UCSD-AML1 (cell line): Measurements from ENCODE around the gene HMCN2.
"Not testable (repeated sequence)": the region's sequence is repeated elsewhere in the genome, so short reads cannot be mapped to it uniquely, and the experiment has no call there.

Experiments
- DNase-seq: peaks from one replicate; lab custom pipeline; 2025; ENCODE audit not compliant: unreplicated experiment; lab: John Stamatoyannopoulos, UW

The HMCN2 gene

DNA sequence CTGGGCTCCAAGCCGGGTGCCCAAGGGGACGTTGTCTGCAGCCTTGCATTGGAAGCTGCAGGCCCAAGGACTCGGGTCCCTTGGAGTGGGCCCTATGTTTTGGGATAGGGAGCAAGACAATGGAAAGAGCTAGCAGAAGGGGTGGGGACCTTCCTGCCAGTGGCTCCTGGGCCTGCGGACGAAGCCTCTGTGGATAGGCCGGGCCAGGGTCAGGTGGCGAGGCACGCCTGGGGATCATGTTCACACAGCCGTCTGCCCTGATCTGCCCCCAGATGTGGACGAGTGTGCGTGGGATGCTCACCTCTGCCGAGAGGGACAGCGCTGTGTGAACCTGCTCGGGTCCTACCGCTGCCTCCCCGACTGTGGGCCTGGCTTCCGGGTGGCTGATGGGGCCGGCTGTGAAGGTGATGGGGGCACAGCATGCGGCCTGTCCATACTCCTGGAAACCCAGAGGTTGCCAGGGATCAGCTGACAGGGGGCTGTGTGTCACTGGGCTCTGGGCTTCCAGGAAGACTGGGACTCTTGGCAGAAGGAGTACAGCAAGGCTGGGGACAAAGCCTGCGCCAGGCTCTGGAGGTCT, 162.6 kb downstream of the HMCN2 start:
- DNase-seq, result no peak

- DNase-seq, result no peak
Measured at GRCh38 chr9:130429381-130429780, 163.8 kb downstream of the HMCN2 start.

DNA sequence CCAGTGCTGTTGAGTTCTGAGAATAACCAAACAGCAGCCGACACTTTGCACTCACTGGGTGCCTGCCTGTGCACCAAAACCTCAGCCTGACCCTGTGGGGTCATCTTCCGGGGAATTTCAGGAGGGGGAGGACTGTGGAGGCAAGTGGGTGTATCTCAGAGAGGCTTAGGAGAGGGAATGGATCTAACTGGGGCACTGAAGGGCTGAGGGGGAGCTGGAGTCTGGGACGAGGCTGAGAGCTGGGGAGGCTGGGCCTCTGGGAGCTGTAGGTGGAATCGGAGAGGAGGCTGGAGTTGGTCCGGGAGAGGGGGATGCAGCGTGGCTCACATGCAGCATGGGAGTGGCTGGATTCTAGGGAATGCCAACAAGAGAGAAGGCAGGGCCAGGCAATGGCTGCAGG, 164.3 kb downstream of the HMCN2 start:
- DNase-seq, result no peak

GRCh38 chr9:130430232-130430631, 164.7 kb downstream of the HMCN2 start:
- no peak for DNase-seq

DNA sequence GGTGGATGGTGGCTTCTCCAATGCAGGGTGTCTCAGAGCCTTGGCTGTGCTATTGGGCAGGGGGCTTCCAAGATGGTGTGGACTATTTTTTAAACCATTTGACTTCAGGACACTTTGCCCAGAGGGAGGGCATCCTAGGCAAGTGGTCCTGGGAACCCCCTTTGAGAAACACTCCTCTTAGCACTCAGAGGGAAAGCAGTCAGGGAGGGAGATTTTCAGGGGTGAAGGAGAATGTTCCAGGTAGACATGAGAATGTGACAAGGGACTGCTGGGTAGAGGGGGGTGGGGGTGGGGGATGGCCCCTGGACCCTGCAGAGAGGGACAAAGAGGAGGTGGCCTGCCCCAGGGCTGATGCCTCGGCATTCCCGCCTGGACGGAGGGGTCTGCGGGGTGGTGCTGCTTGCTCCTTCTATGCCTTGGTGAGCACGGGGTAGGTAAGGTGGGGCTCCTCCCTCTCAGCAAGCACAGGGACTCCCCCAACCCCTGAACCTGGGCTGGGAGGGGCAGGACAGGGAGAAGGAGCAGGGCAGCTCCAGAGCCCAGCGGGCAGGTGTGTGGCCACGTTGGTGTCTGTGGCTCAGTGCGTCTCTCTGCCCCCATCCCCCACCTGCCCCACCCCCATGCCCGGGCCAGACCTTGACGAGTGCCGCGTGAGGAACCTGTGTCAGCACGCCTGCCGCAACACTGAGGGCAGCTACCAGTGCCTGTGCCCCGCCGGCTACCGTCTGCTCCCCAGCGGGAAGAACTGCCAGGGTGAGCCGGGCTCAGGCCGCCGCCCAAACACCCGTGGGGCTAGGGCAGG, 165.4 kb downstream of the HMCN2 start:
- no peak for DNase-seq

- no peak for DNase-seq
Measured at GRCh38 chr9:130431536-130432303, 166.2 kb downstream of the HMCN2 start.

DNA sequence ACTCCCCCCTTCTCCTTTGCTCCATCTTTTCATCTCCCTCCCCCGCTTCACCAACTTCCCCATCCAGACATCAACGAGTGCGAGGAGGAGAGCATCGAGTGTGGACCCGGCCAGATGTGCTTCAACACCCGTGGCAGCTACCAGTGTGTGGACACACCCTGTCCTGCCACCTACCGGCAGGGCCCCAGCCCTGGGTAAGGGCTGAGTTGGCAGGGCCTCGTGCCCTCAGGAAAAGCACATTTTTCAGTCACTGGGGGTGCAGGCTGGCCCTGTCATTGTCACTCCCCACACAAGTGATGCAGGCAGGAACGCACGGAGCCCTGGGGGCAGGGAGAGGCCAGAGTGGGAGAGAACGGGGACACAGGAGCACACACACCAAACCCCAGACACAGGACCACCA, 166.8 kb downstream of the HMCN2 start:
- DNase-seq, result peak; percentile 48

DNA sequence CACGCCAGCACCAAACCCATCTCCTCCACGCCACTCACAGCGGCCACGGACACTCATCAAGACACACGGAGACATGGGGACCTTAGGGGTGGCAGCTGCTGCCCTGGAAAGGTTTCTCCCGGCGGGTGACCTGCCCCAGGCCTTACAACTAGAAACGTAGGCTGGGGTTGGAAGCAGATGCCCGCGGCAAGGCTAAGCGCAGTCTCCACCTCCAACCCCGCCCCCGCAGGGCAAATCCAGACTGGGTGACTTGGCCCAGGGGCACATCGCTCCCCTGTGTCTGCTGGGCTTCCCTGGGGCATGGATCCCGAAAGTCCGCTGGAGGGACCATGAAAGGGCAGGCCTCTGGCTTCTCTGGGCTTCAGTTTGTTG, 167.2 kb downstream of the HMCN2 start:
- no peak for DNase-seq

DNA sequence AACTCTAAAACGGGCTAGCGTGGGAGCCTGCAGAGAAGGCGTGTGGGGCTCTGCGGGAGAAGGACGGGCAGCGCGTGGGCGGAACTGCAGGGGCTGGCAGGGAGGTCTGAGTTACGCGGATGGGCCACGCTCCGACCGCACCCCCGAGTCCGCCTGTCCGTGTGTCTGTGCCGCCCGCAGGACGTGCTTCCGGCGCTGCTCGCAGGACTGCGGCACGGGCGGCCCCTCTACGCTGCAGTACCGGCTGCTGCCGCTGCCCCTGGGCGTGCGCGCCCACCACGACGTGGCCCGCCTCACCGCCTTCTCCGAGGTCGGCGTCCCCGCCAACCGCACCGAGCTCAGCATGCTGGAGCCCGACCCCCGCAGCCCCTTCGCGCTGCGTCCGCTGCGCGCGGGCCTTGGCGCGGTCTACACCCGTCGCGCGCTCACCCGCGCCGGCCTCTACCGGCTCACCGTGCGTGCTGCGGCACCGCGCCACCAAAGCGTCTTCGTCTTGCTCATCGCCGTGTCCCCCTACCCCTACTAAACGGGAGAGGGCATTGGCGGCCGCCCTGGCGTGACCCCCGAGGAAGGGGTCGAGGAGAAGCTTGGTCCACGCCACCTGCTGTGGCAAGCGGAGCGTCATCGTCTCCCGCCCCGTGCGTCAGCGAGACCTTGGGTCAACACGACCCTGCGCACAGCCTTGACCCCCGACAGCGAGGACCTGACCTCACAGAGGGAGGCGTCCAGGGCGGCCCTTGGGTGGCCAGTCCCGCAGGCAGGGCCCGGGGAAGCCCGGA, 167.8 kb downstream of the HMCN2 start:
- no peak for DNase-seq

DNA sequence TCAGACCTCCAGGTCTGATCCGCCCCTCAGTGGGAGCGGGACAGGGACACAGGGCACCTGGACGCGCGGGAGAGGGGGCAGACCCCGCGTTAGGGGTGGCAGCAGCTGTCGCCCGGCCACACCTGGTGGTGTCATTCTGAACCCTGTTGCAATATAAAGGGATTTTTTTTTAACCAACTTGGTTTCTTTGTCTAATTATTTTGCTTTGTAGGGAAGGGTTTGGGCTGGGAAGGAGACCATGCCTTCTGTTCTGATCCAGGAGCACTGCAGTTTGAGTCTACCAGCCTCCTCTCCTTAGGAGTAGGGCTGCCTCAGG, 168.3 kb downstream of the HMCN2 start:
- DNase-seq, result no peak

DNA sequence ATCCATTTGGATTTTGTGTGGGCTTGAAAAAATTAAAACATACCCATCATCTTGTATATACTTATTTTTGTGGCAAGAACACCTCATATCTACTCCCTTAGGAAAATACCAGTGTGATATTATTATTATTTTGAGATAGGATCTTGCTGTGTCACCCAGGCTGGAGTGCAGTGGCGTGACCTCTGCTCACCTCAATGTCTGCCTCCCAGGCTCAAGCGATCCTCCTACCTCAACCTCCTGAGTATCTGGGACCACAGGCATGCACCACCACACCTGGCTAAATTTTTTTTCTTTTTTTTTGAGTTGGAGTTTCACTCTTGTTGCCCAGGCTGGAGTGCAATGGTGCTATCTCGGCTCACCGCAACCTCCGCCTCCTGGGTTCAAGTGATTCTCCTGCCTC, 169.1 kb downstream of the HMCN2 start:
- not testable (repeated sequence) for DNase-seq

DNA sequence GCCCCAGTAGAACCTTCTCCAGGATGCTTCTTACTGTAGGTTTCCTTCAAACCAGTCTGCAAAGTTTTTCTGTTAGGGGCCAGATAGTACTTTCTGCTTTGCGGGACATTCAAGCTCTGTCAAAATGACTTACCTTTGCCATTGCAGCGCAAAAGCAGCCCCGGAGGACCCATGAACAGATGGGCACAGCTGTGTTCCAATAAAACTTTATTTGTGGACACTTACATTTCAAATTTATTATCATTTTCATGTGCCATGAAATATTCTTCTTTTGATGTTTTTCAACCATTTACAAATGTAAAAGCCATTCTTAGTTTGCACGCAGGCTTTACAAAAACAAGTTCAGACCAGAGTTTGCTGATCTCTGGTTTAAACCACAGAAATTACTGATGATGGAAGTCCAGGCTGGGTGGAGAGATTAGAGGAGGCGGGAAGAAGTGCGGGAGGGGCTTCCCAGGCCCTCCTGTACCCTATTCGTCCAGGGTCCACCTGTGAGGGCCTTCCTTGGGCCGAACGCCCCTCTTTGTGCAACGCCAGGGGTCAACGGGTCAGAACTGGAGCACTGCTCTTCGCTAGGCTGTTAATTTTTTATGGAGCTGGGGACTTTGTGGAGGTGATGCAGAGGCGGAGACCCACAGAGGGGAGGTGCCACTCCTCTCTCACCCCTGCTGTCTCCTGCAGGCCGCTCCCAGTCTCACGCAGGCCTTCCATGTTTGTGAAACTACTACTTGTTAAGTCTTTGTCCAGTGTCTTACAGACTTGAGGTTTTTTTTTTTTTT, 171.6 kb downstream of the HMCN2 start:
- DNase-seq, result no peak

GRCh38 chr9:130438382-130438981, 172.9 kb downstream of the HMCN2 start:
- DNase-seq, result no peak

DNA sequence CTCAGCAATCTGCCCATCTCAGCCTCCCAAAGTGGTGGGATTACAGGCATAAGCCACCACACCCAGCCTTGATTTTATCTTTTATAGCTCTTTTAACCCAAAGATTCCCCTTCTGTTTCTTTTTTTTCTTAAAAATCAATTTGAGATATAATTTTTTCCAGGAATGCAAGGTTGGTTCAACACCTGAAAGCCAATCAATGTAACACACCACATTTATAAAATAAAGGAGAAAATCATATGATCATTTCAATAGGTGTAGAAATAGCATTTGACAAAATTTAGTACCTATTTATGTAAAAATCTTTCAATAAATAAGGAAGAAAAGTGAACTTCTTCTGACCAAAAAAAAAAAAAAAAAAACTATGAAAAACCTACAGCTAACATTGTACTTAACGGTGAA, 175.5 kb downstream of the HMCN2 start:
- no peak for DNase-seq

- DNase-seq, result no peak
Measured at GRCh38 chr9:130442746-130443455, 177.3 kb downstream of the HMCN2 start.

- DNase-seq, result no peak
Measured at GRCh38 chr9:130443456-130443801, 177.9 kb downstream of the HMCN2 start.

DNA sequence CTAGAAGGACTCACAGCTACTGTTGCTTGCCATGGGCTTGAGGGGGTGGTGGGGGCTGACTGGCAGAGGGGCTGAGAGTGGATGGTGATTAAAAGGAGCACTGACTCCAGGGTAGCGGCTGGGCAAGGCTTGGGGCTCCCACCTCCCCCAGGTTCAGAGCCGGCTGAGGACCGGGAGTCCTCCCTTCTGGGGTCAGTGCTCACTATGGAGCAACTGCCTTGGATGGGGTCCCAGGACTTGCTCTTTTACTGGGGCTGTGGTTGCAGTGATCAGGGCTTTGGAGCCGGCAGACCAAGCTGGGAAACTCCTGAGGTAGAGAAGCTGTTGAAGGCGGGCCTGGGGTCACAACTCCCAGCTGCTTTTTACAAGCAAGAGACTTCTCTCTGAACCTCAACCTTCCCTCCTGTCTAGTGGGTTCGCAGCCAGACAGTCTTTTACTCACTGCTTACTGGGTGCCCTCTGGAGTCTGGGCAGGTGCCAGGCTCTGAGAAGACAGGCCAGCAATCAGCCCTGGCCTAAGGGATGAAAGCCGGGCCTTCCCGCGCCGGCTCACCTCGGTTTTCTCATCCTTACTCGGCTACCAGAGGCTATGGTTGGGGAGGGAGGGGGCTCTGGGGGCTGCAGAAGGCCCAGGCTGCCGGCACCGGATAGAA, 178.4 kb downstream of the HMCN2 start:
- no peak for DNase-seq

GRCh38 chr9:130444565-130445221, 179.1 kb downstream of the HMCN2 start, which contains the start of gene ASS1:
Gene ASS1, plus strand, starts transcription at chr9:130444961. Its CDS starts 7,268 bp downstream, at chr9:130452229.
- peak; percentile 20 for DNase-seq
